HCT116 (cell line): Measurements from ENCODE around the gene CPSF2. TPM values are rescaled to one million over a fixed set of nuclear protein-coding genes. Genes with fewer than 3 reads are reported as not detected.
A peak's percentile ranks its signal among the peaks of the same experiment; 100 is the strongest.

Experiments
- ATAC-seq: fragments of 200-7000 bp; cut with Tn5 transposase; 2 replicates; pipeline ENCODE4 v1.9.1; 2020; ENCODE audit warnings: mild to moderate bottlenecking, moderate library complexity
- BruUV-seq: library from RNA; stranded (reverse); fragments of 400-500 nt; replicated peaks from 2 replicates; lab custom pipeline; 2021; lab: Mats Ljungman, UMichigan
- CTCF ChIA-PET: fragments of 300-600 bp; sonication (Branson Sonifier 250); formaldehyde crosslinking; loops from one replicate; lab custom pipeline; 2021; ENCODE audit warnings: antibody characterized with exemption; lab: Charles Lee
- POLR2A ChIA-PET: fragments of 300-600, 350-600 bp; sonication (Branson Sonifier 250); formaldehyde crosslinking; loops from one replicate; lab custom pipeline; 2021; ENCODE audit warnings: antibody characterized with exemption; lab: Charles Lee
- RAD21 ChIA-PET, 2 experiments: fragments of 300-600 bp; sonication (Branson Sonifier 250); formaldehyde crosslinking; loops; one replicate each; lab custom pipeline; 2023; ENCODE audit warnings: low total read pairs in 2 of 2; ENCODE audit not compliant: uncharacterized antibody in 2 of 2, unreplicated experiment in 2 of 2, low non-redundant PET in 1 of 2; lab: Charles Lee
- DNase-seq: peaks from one replicate; pipeline ENCODE4 v3.0.0-alpha.2; 2010; ENCODE audit warnings: low read depth, low spot score
- H2AFZ ChIP-seq: fragments of 200-600 bp; shearing (Covaris generic), sonication (generic); 2 replicates; pipeline ENCODE4 v1.6.1; 2017; ENCODE audit warnings: low read depth, mixed run types, mixed read lengths, antibody characterized with exemption, low read length; ENCODE audit not compliant: poor library complexity, severe bottlenecking
- H3K27ac ChIP-seq: 2 replicates; pipeline ENCODE4 v1.5.1; 2012; ENCODE audit warnings: low read depth, low read length
- H3K27me3 ChIP-seq: fragments of 200-600 bp; sonication (generic); 2 replicates; pipeline ENCODE4 v1.6.1; 2016; ENCODE audit warnings: mixed run types, low read length, mixed read lengths; ENCODE audit not compliant: insufficient read depth
- H3K36me3 ChIP-seq, 2 experiments: fragments of 200-500 bp in 1 of 2; fragments of 200-600 bp in 1 of 2; sonication (Bioruptor generic) in 1 of 2; sonication (generic) in 1 of 2; 2 replicates each; pipeline versions ENCODE4 v1.5.1 to v1.6.1; 2014 to 2016; ENCODE audit warnings: low read length in 2 of 2, inconsistent platforms in 1 of 2, mixed read lengths in 1 of 2, mixed run types in 1 of 2; ENCODE audit not compliant: insufficient read depth in 2 of 2, control insufficient read depth in 1 of 2
- H3K4me1 ChIP-seq, 2 experiments: fragments of 200-600 bp in 1 of 2; sonication (generic) in 1 of 2; 2 replicates each; pipeline versions ENCODE4 v1.5.1 to v1.6.1; 2012 to 2017; ENCODE audit warnings: low read length in 2 of 2, inconsistent platforms in 1 of 2, mild to moderate bottlenecking in 1 of 2, mixed read lengths in 1 of 2, mixed run types in 1 of 2, moderate library complexity in 1 of 2; ENCODE audit not compliant: insufficient read depth in 2 of 2, control insufficient read depth in 1 of 2
- H3K4me2 ChIP-seq: fragments of 200-600 bp; sonication (generic); 2 replicates; pipeline ENCODE4 v1.6.1; 2017; ENCODE audit warnings: mixed run types, low read length, mixed read lengths
- H3K4me3 ChIP-seq, 2 experiments: fragments of 200-600 bp in 1 of 2; sonication (generic) in 1 of 2; replicated peaks in 1 of 2; 2 replicates each; pipeline ENCODE4 v1.5.1; 2011 to 2016; ENCODE audit warnings: low read length in 2 of 2, control low read depth in 1 of 2, low read depth in 1 of 2, mild to moderate bottlenecking in 1 of 2, mixed read lengths in 1 of 2, mixed run types in 1 of 2
- H3K79me2 ChIP-seq: fragments of 200-600 bp; sonication (generic); 2 replicates; pipeline ENCODE4 v1.6.1; 2017; ENCODE audit warnings: mild to moderate bottlenecking, mixed run types, low read length, moderate library complexity, mixed read lengths; ENCODE audit not compliant: insufficient read depth
- H3K9ac ChIP-seq: fragments of 200-600 bp; sonication (generic); 2 replicates; pipeline ENCODE4 v1.6.1; 2016; ENCODE audit warnings: low read length, mixed read lengths
- H3K9me2 ChIP-seq: fragments of 200-600 bp; sonication (generic), shearing (Covaris generic); 2 replicates; pipeline ENCODE4 v1.6.1; 2017; ENCODE audit warnings: mixed run types, mild to moderate bottlenecking, moderate library complexity; ENCODE audit not compliant: insufficient read depth
- H3K9me3 ChIP-seq, 2 experiments: fragments of 200-500 bp in 1 of 2; fragments of 200-600 bp in 1 of 2; sonication (Bioruptor generic) in 1 of 2; sonication (generic) in 1 of 2; 2 replicates each; pipeline ENCODE4 v1.6.1; 2014 to 2017; ENCODE audit warnings: low read length in 2 of 2, mixed read lengths in 2 of 2, inconsistent platforms in 1 of 2, low read depth in 1 of 2, mild to moderate bottlenecking in 1 of 2, mixed run types in 1 of 2, moderate library complexity in 1 of 2; ENCODE audit not compliant: control insufficient read depth in 1 of 2, insufficient read depth in 1 of 2
- H4K20me1 ChIP-seq: fragments of 200-600 bp; sonication (generic), shearing (Covaris generic); 2 replicates; pipeline ENCODE4 v1.6.1; 2017; ENCODE audit warnings: mixed run types, mild to moderate bottlenecking, moderate library complexity; ENCODE audit not compliant: insufficient read depth
- CBX3 ChIP-seq: IDR thresholded peaks from 2 replicates; pipeline ENCODE4 v1.6.1; 2012; ENCODE audit warnings: low read depth
- CEBPB ChIP-seq: IDR thresholded peaks from 2 replicates; pipeline ENCODE4 v1.6.1; 2012; ENCODE audit warnings: low read depth
- EGR1 ChIP-seq: IDR thresholded peaks from 2 replicates; pipeline ENCODE4 v1.6.1; 2012; ENCODE audit warnings: low read depth
- ELF1 ChIP-seq: IDR thresholded peaks from 2 replicates; pipeline ENCODE4 v1.6.1; 2012; ENCODE audit warnings: low read depth, borderline replicate concordance
- EZH2 ChIP-seq: fragments of 200-600 bp; sonication (generic); IDR thresholded peaks from 2 replicates; pipeline ENCODE4 v1.6.1; 2017; ENCODE audit warnings: antibody characterized with exemption, mixed run types
- EZH2phosphoT487 ChIP-seq: fragments of 200-600 bp; IDR thresholded peaks from 2 replicates; pipeline ENCODE4 v1.6.1; 2018; ENCODE audit warnings: antibody characterized with exemption, borderline replicate concordance
- MAX ChIP-seq: IDR thresholded peaks from 2 replicates; pipeline ENCODE4 v1.6.1; 2012
- RAD21 ChIP-seq: IDR thresholded peaks from 2 replicates; pipeline ENCODE4 v1.6.1; 2012; ENCODE audit warnings: low read depth, mild to moderate bottlenecking
- REST ChIP-seq: IDR thresholded peaks from 2 replicates; pipeline ENCODE4 v1.6.1; 2012; ENCODE audit warnings: low read depth
- ZBTB33 ChIP-seq: IDR thresholded peaks from 2 replicates; pipeline ENCODE4 v1.6.1; 2011; ENCODE audit warnings: mild to moderate bottlenecking, low read length, moderate library complexity; ENCODE audit not compliant: insufficient replicate concordance; ENCODE audit errors: extremely low read depth
- ZNF274 ChIP-seq: fragments of 200-500 bp; sonication (Bioruptor generic); IDR thresholded peaks from 2 replicates; pipeline ENCODE4 v1.6.1; 2014; ENCODE audit warnings: mild to moderate bottlenecking, low read depth, low read length, inconsistent platforms
- intact Hi-C: fragments of 100-400 bp; cut with micrococcal nuclease; formaldehyde crosslinking; loops from 2 replicates; pipeline ENCODE4 v1.10.0; 2022
- total RNA-seq: library from RNA; stranded (reverse); gene quantifications from one replicate; pipeline ENCODE4 v1.2.1, GENCODE V29; 2021; ENCODE audit not compliant: unreplicated experiment

The CPSF2 gene
- total RNA-seq, 1 experiment from 2014 or later: 77.0 TPM

- no peak for TF ChIP-seq REST
- no peak for TF ChIP-seq CEBPB
- no peak for TF ChIP-seq ZNF274
- peak; percentile 57 for TF ChIP-seq EGR1
- TF ChIP-seq ELF1: no peak
- TF ChIP-seq, all 23 proteins: peak for 8
Measured at GRCh38 chr14:92106143-92106926, 15.4 kb upstream of the CPSF2 start, which contains the start of gene ATXN3 (continued).

- CTCF ChIA-PET: no interaction called here
- TF ChIP-seq RAD21 (no peak), MAX (no peak), REST (no peak), ZBTB33 (no peak), EZH2 (no peak), EGR1 (no peak), CBX3 (no peak), EZH2phosphoT487 (no peak), CEBPB (no peak)
Measured at GRCh38 chr14:92108345-92109254, 13.2 kb upstream of the CPSF2 start.

More at GRCh38 chr14:92108345-92109254, 13.2 kb upstream of the CPSF2 start:
- Histone ChIP-seq H2AFZ (no peak overlapping the region), H3K36me3 (no peaks in the 10 kb centered on the region), H3K27me3 (no peaks in the 10 kb centered on the region), H3K9me3 (no peaks in the 10 kb centered on the region), H3K27ac (no peak overlapping the region), H3K79me2 (peaks cover 21% of the 10 kb centered on the region), H3K4me1 (peaks cover 5 to 14% of the 10 kb centered on the region in 2 experiments), H4K20me1 (no peaks in the 10 kb centered on the region), H3K9me2 (no peaks in the 10 kb centered on the region), H3K4me2 (no peak overlapping the region), H3K4me3 (no peak overlapping the region), H3K9ac (no peak overlapping the region)
- RAD21 ChIA-PET: no interaction called here
- intact Hi-C loops: no loop called here
- BruUV-seq: no TSS peak
- DNase-seq (no peak), ATAC-seq (no peak)
- POLR2A ChIA-PET: interaction anchor here (2.6 kb wide), 1 partner anchor 13 kb away, joined by 21 read pairs; the partner anchor contains the start of genes CPSF2 and NDUFB1
